KMS-11 (cell line): ENCODE data around the gene PAX4.

Experiments
- H2AFZ ChIP-seq: fragments of 200-600 bp; sonication (generic); 2 replicates; pipeline ENCODE4 v1.6.1; 2016; ENCODE audit warnings: antibody characterized with exemption, mixed run types, low read depth
- H3K27ac ChIP-seq: fragments of 200-600 bp; sonication (generic); 2 replicates; pipeline ENCODE4 v1.6.1; 2016; ENCODE audit warnings: mild to moderate bottlenecking, mixed run types
- H3K27me3 ChIP-seq: fragments of 200-600 bp; sonication (generic); 2 replicates; pipeline ENCODE4 v1.6.1; 2017; ENCODE audit warnings: mild to moderate bottlenecking, low read depth, mixed run types, moderate library complexity; ENCODE audit not compliant: insufficient read depth
- H3K36me3 ChIP-seq: fragments of 200-600 bp; sonication (generic); 2 replicates; pipeline ENCODE4 v1.6.1; 2017; ENCODE audit warnings: mild to moderate bottlenecking, mixed run types; ENCODE audit not compliant: insufficient read depth
- H3K4me1 ChIP-seq: fragments of 200-600 bp; sonication (generic); 2 replicates; pipeline ENCODE4 v1.6.1; 2016; ENCODE audit warnings: mild to moderate bottlenecking, low read depth, mixed run types; ENCODE audit not compliant: poor library complexity, severe bottlenecking
- H3K4me2 ChIP-seq: fragments of 200-600 bp; sonication (generic); 2 replicates; pipeline ENCODE4 v1.7.0; 2016; ENCODE audit warnings: mild to moderate bottlenecking, mixed run types
- H3K4me3 ChIP-seq: fragments of 200-600 bp; sonication (generic); IDR thresholded peaks from 2 replicates; pipeline ENCODE4 v1.6.1; 2017; ENCODE audit warnings: low read depth, low read length, mixed read lengths; ENCODE audit not compliant: insufficient read depth
- H3K79me2 ChIP-seq: fragments of 200-600 bp; sonication (generic); 2 replicates; pipeline ENCODE4 v1.6.1; 2016; ENCODE audit warnings: low read depth, mixed run types; ENCODE audit not compliant: insufficient read depth
- H3K9ac ChIP-seq: fragments of 200-600 bp; sonication (generic); 2 replicates; pipeline ENCODE4 v1.6.1; 2016; ENCODE audit warnings: mild to moderate bottlenecking, mixed run types
- H4K20me1 ChIP-seq: fragments of 200-600 bp; sonication (generic); 2 replicates; pipeline ENCODE4 v1.6.1; 2016; ENCODE audit warnings: mild to moderate bottlenecking, mixed run types; ENCODE audit not compliant: insufficient read depth
- CTCF ChIP-seq: fragments of 200-600 bp; sonication (generic); conservative IDR thresholded peaks from 2 replicates; pipeline ENCODE4 v1.6.1; 2017; ENCODE audit warnings: low read depth, mild to moderate bottlenecking, antibody characterized with exemption, low read length, moderate library complexity, mixed read lengths

The PAX4 gene

GRCh38 chr7:127658970-127659630 lies 41.2 kb upstream of the PAX4 start:
- Histone ChIP-seq H3K79me2 (peaks cover 100% of the 10 kb centered on the region), H3K4me2 (no peak overlapping the region), H3K27me3 (no peaks in the 10 kb centered on the region), H3K4me1 (peaks cover 18% of the 10 kb centered on the region), H2AFZ (no peak overlapping the region), H3K27ac (no peak overlapping the region), H3K4me3 (no peak overlapping the region), H4K20me1 (peaks cover 64% of the 10 kb centered on the region), H3K36me3 (peaks cover 4% of the 10 kb centered on the region; the same call in 1 of the 2 replicates), H3K9ac (no peak overlapping the region)
- no peak for TF ChIP-seq CTCF

GRCh38 chr7:127657500-127657899 lies 39.6 kb upstream of the PAX4 start:
- no peak for TF ChIP-seq CTCF
- Histone ChIP-seq H3K27me3 (no peaks in the 10 kb centered on the region), H3K4me3 (no peak overlapping the region), H3K27ac (no peak overlapping the region), H3K4me1 (peaks cover 27% of the 10 kb centered on the region), H3K9ac (no peak overlapping the region), H3K36me3 (peaks cover 4% of the 10 kb centered on the region; the same call in 1 of the 2 replicates), H3K4me2 (no peak overlapping the region), H2AFZ (no peak overlapping the region), H4K20me1 (peaks cover 60% of the 10 kb centered on the region), H3K79me2 (peaks cover 100% of the 10 kb centered on the region)

GRCh38 chr7:127655720-127656119 lies 37.8 kb upstream of the PAX4 start:
- TF ChIP-seq CTCF, result no peak
- H3K36me3 ChIP-seq, result peaks cover 4% of the 10 kb centered on the region; the same call in 1 of the 2 replicates
- no peak overlapping the region for H3K9ac ChIP-seq
- no peak overlapping the region for H3K27ac ChIP-seq
- no peak overlapping the region for H2AFZ ChIP-seq
- peaks cover 87% of the 10 kb centered on the region for H3K79me2 ChIP-seq
- H4K20me1 ChIP-seq, result peaks cover 54% of the 10 kb centered on the region
- H3K27me3 ChIP-seq, result no peaks in the 10 kb centered on the region
- peaks cover 27% of the 10 kb centered on the region for H3K4me1 ChIP-seq
- no peak overlapping the region for H3K4me3 ChIP-seq
- H3K4me2 ChIP-seq, result no peak overlapping the region; the same call in 1 of the 2 replicates

- Histone ChIP-seq H2AFZ (no peak overlapping the region), H4K20me1 (peaks cover 44% of the 10 kb centered on the region), H3K4me1 (peaks cover 27% of the 10 kb centered on the region), H3K27me3 (no peaks in the 10 kb centered on the region), H3K9ac (no peak overlapping the region), H3K4me3 (no peak overlapping the region), H3K4me2 (peak overlapping the region; percentile 91), H3K36me3 (peaks cover 4% of the 10 kb centered on the region; the same call in 1 of the 2 replicates), H3K27ac (no peak overlapping the region), H3K79me2 (peaks cover 77% of the 10 kb centered on the region)
- TF ChIP-seq CTCF, result no peak
Observed at GRCh38 chr7:127654404-127655394, 36.8 kb upstream of the PAX4 start.
